ENCODE measurements around the gene RNF208.

Gene RNF208

GRCh38 chr9:137223078-137223970 lies 1.3 kb upstream of the RNF208 start:
- peak; percentile 99 for DNase-seq (ENCODE audit: low read depth)

GRCh38 chr9:137221506-137222111 lies 431 bp downstream of the RNF208 start:
- TF ChIP-seq CTCF (IDR thresholded peaks at IDR 0.05; ENCODE audit: insufficient read depth, low read depth, low read length, missing control alignments): no peak
- H3K4me3 ChIP-seq (ENCODE audit: low read depth, low read length): peak overlapping the region; percentile 46
- no peak for DNase-seq (ENCODE audit: low read depth)

More at GRCh38 chr9:137223078-137223970, 1.3 kb upstream of the RNF208 start:
- no peak for TF ChIP-seq CTCF (IDR thresholded peaks at IDR 0.05; ENCODE audit: insufficient read depth, low read depth, low read length, missing control alignments)
- peak overlapping the region; percentile 92 for H3K4me3 ChIP-seq (ENCODE audit: low read depth, low read length)

- DNase-seq (ENCODE audit: low read depth): no peak
- no peak for TF ChIP-seq CTCF (IDR thresholded peaks at IDR 0.05; ENCODE audit: insufficient read depth, low read depth, low read length, missing control alignments)
- H3K4me3 ChIP-seq (ENCODE audit: low read depth, low read length): no peak overlapping the region
Observed at GRCh38 chr9:137221095-137221505, 940 bp downstream of the RNF208 start.

- no peak for TF ChIP-seq CTCF (IDR thresholded peaks at IDR 0.05; ENCODE audit: insufficient read depth, low read depth, low read length, missing control alignments)
- DNase-seq (ENCODE audit: low read depth): no peak
- H3K4me3 ChIP-seq (ENCODE audit: low read depth, low read length): no peak overlapping the region
Observed at GRCh38 chr9:137220317-137221094, 1.5 kb downstream of the RNF208 start.

- no peak overlapping the region for H3K4me3 ChIP-seq (ENCODE audit: low read depth, low read length)
- no peak for DNase-seq (ENCODE audit: low read depth)
- no peak for TF ChIP-seq CTCF (IDR thresholded peaks at IDR 0.05; ENCODE audit: insufficient read depth, low read depth, low read length, missing control alignments)
Observed at GRCh38 chr9:137219757-137220316, 2.2 kb downstream of the RNF208 start.

GRCh38 chr9:137218754-137219271 lies 3.2 kb downstream of the RNF208 start:
- DNase-seq (ENCODE audit: low read depth): no peak
- no peak for TF ChIP-seq CTCF (IDR thresholded peaks at IDR 0.05; ENCODE audit: insufficient read depth, low read depth, low read length, missing control alignments)
- H3K4me3 ChIP-seq (ENCODE audit: low read depth, low read length): no peak overlapping the region
